ENCODE measurements around the gene MYADML2.
"Not testable (repeated sequence)": the region's sequence is repeated elsewhere in the genome, so short reads cannot be mapped to it uniquely, and the experiment has no call there.

MYADML2 gene

GRCh38 chr17:81987161-81987770 is 40.2 kb upstream of the MYADML2 start:
- H3K4me3 ChIP-seq (ENCODE audit: low read length in 2 of 2): no peak overlapping the region
- no peaks in the 10 kb centered on the region for H3K27me3 ChIP-seq (ENCODE audit: control insufficient read depth in 2 of 2, insufficient read depth in 2 of 2, low read length in 2 of 2)
- H3K27ac ChIP-seq (ENCODE audit: low read depth in 2 of 2, low read length in 2 of 2): no peak overlapping the region
- peaks cover 13 to 18% of the 10 kb centered on the region in 2 donors for H3K4me1 ChIP-seq (ENCODE audit: control insufficient read depth in 2 of 2, insufficient read depth in 2 of 2, low read length in 2 of 2)
- H3K9ac ChIP-seq (ENCODE audit: low read depth in 1 of 2, low read length in 2 of 2): no peak overlapping the region
- H3K36me3 ChIP-seq (ENCODE audit: control insufficient read depth in 2 of 2, insufficient read depth in 2 of 2, low read length in 2 of 2): peaks cover 14 to 17% of the 10 kb centered on the region in 2 donors
- H3K9me3 ChIP-seq (ENCODE audit: control insufficient read depth in 2 of 2, low read length in 2 of 2): no peaks in the 10 kb centered on the region

GRCh38 chr17:81986606-81987005 is 39.6 kb upstream of the MYADML2 start:
- Histone ChIP-seq H3K27ac (ENCODE audit: low read depth in 2 of 2, low read length in 2 of 2) (no peak overlapping the region), H3K9me3 (ENCODE audit: control insufficient read depth in 2 of 2, low read length in 2 of 2) (no peaks in the 10 kb centered on the region), H3K9ac (ENCODE audit: low read depth in 1 of 2, low read length in 2 of 2) (no peak overlapping the region), H3K27me3 (ENCODE audit: control insufficient read depth in 2 of 2, insufficient read depth in 2 of 2, low read length in 2 of 2) (no peaks in the 10 kb centered on the region), H3K4me1 (ENCODE audit: control insufficient read depth in 2 of 2, insufficient read depth in 2 of 2, low read length in 2 of 2) (peaks cover 8 to 11% of the 10 kb centered on the region in 2 donors), H3K36me3 (ENCODE audit: control insufficient read depth in 2 of 2, insufficient read depth in 2 of 2, low read length in 2 of 2) (peaks cover 16 to 17% of the 10 kb centered on the region in 2 donors), H3K4me3 (ENCODE audit: low read length in 2 of 2) (no peak overlapping the region)

GRCh38 chr17:81984773-81985410 is 37.9 kb upstream of the MYADML2 start:
- Histone ChIP-seq H3K27me3 (ENCODE audit: control insufficient read depth in 2 of 2, insufficient read depth in 2 of 2, low read length in 2 of 2) (no peaks in the 10 kb centered on the region), H3K36me3 (ENCODE audit: control insufficient read depth in 2 of 2, insufficient read depth in 2 of 2, low read length in 2 of 2) (peaks cover 17 to 24% of the 10 kb centered on the region in 2 donors), H3K27ac (ENCODE audit: low read depth in 2 of 2, low read length in 2 of 2) (no peak overlapping the region), H3K9me3 (ENCODE audit: control insufficient read depth in 2 of 2, low read length in 2 of 2) (no peaks in the 10 kb centered on the region), H3K4me3 (ENCODE audit: low read length in 2 of 2) (no peak overlapping the region), H3K9ac (ENCODE audit: low read depth in 1 of 2, low read length in 2 of 2) (no peak overlapping the region), H3K4me1 (ENCODE audit: control insufficient read depth in 2 of 2, insufficient read depth in 2 of 2, low read length in 2 of 2) (no peaks in the 10 kb centered on the region)

GRCh38 chr17:81983639-81984373 is 36.8 kb upstream of the MYADML2 start:
- no peaks in the 10 kb centered on the region for H3K27me3 ChIP-seq (ENCODE audit: control insufficient read depth in 2 of 2, insufficient read depth in 2 of 2, low read length in 2 of 2)
- no peak overlapping the region for H3K4me3 ChIP-seq (ENCODE audit: low read length in 2 of 2)
- H3K9me3 ChIP-seq (ENCODE audit: control insufficient read depth in 2 of 2, low read length in 2 of 2): no peaks in the 10 kb centered on the region
- H3K36me3 ChIP-seq (ENCODE audit: control insufficient read depth in 2 of 2, insufficient read depth in 2 of 2, low read length in 2 of 2): peaks cover 17 to 24% of the 10 kb centered on the region in 2 donors
- no peak overlapping the region for H3K27ac ChIP-seq (ENCODE audit: low read depth in 2 of 2, low read length in 2 of 2)
- H3K4me1 ChIP-seq (ENCODE audit: control insufficient read depth in 2 of 2, insufficient read depth in 2 of 2, low read length in 2 of 2): no peaks in the 10 kb centered on the region
- no peak overlapping the region for H3K9ac ChIP-seq (ENCODE audit: low read depth in 1 of 2, low read length in 2 of 2)

GRCh38 chr17:81983011-81983638 is 36.1 kb upstream of the MYADML2 start:
- H3K9ac ChIP-seq (ENCODE audit: low read depth in 1 of 2, low read length in 2 of 2): no peak overlapping the region
- H3K4me1 ChIP-seq (ENCODE audit: control insufficient read depth in 2 of 2, insufficient read depth in 2 of 2, low read length in 2 of 2): peaks cover 3 to 4% of the 10 kb centered on the region in 2 donors
- no peaks in the 10 kb centered on the region for H3K9me3 ChIP-seq (ENCODE audit: control insufficient read depth in 2 of 2, low read length in 2 of 2)
- no peak overlapping the region for H3K4me3 ChIP-seq (ENCODE audit: low read length in 2 of 2)
- H3K36me3 ChIP-seq (ENCODE audit: control insufficient read depth in 2 of 2, insufficient read depth in 2 of 2, low read length in 2 of 2): peaks cover 17 to 24% of the 10 kb centered on the region in 2 donors
- H3K27ac ChIP-seq (ENCODE audit: low read depth in 2 of 2, low read length in 2 of 2): no peak overlapping the region
- no peaks in the 10 kb centered on the region for H3K27me3 ChIP-seq (ENCODE audit: control insufficient read depth in 2 of 2, insufficient read depth in 2 of 2, low read length in 2 of 2)

- H3K9me3 ChIP-seq (ENCODE audit: control insufficient read depth in 2 of 2, low read length in 2 of 2); H3K27ac ChIP-seq (ENCODE audit: low read depth in 2 of 2, low read length in 2 of 2); H3K27me3 ChIP-seq (ENCODE audit: control insufficient read depth in 2 of 2, insufficient read depth in 2 of 2, low read length in 2 of 2); H3K9ac ChIP-seq (ENCODE audit: low read depth in 1 of 2, low read length in 2 of 2); H3K4me1 ChIP-seq (ENCODE audit: control insufficient read depth in 2 of 2, insufficient read depth in 2 of 2, low read length in 2 of 2); H3K4me3 ChIP-seq (ENCODE audit: low read length in 2 of 2): not testable (repeated sequence)
- H3K36me3 ChIP-seq (ENCODE audit: control insufficient read depth in 2 of 2, insufficient read depth in 2 of 2, low read length in 2 of 2): peaks cover 15 to 24% of the 10 kb centered on the region in 2 donors
These were observed 34.5 kb upstream of the MYADML2 start for GRCh38 chr17:81981511-81981910.

- peaks cover 10% of the 10 kb centered on the region in 2 donors for H3K4me1 ChIP-seq (ENCODE audit: control insufficient read depth in 2 of 2, insufficient read depth in 2 of 2, low read length in 2 of 2)
- no peak overlapping the region for H3K27ac ChIP-seq (ENCODE audit: low read depth in 2 of 2, low read length in 2 of 2)
- no peak overlapping the region for H3K9ac ChIP-seq (ENCODE audit: low read depth in 1 of 2, low read length in 2 of 2)
- H3K9me3 ChIP-seq (ENCODE audit: control insufficient read depth in 2 of 2, low read length in 2 of 2): no peaks in the 10 kb centered on the region
- no peaks in the 10 kb centered on the region for H3K27me3 ChIP-seq (ENCODE audit: control insufficient read depth in 2 of 2, insufficient read depth in 2 of 2, low read length in 2 of 2)
- H3K36me3 ChIP-seq (ENCODE audit: control insufficient read depth in 2 of 2, insufficient read depth in 2 of 2, low read length in 2 of 2): peaks cover 10 to 21% of the 10 kb centered on the region in 2 donors
- no peak overlapping the region for H3K4me3 ChIP-seq (ENCODE audit: low read length in 2 of 2)
These were observed 33.8 kb upstream of the MYADML2 start for GRCh38 chr17:81980707-81981343.

- Histone ChIP-seq H3K4me3 (ENCODE audit: low read length in 2 of 2) (no peak overlapping the region), H3K9me3 (ENCODE audit: control insufficient read depth in 2 of 2, low read length in 2 of 2) (no peaks in the 10 kb centered on the region), H3K9ac (ENCODE audit: low read depth in 1 of 2, low read length in 2 of 2) (no peak overlapping the region), H3K27me3 (ENCODE audit: control insufficient read depth in 2 of 2, insufficient read depth in 2 of 2, low read length in 2 of 2) (no peaks in the 10 kb centered on the region), H3K4me1 (ENCODE audit: control insufficient read depth in 2 of 2, insufficient read depth in 2 of 2, low read length in 2 of 2) (peaks cover 10% of the 10 kb centered on the region in 2 donors), H3K36me3 (ENCODE audit: control insufficient read depth in 2 of 2, insufficient read depth in 2 of 2, low read length in 2 of 2) (peaks cover 4 to 14% of the 10 kb centered on the region in 2 donors), H3K27ac (ENCODE audit: low read depth in 2 of 2, low read length in 2 of 2) (no peak overlapping the region)
These were observed 33.1 kb upstream of the MYADML2 start for GRCh38 chr17:81980122-81980521.

GRCh38 chr17:81978524-81979298 is 31.7 kb upstream of the MYADML2 start:
- H3K4me3 ChIP-seq (ENCODE audit: low read length in 2 of 2): peak overlapping the region in 1 of 2 donors; percentile 81
- no peak overlapping the region for H3K27ac ChIP-seq (ENCODE audit: low read depth in 2 of 2, low read length in 2 of 2)
- H3K9ac ChIP-seq (ENCODE audit: low read depth in 1 of 2, low read length in 2 of 2): peak overlapping the region in 1 of 2 donors; percentile 3

More at GRCh38 chr17:81978524-81979298, 31.7 kb upstream of the MYADML2 start:
- Histone ChIP-seq H3K36me3 (ENCODE audit: control insufficient read depth in 2 of 2, insufficient read depth in 2 of 2, low read length in 2 of 2) (peaks cover 0 to 10% of the 10 kb centered on the region in 2 donors), H3K27me3 (ENCODE audit: control insufficient read depth in 2 of 2, insufficient read depth in 2 of 2, low read length in 2 of 2) (no peaks in the 10 kb centered on the region), H3K4me1 (ENCODE audit: control insufficient read depth in 2 of 2, insufficient read depth in 2 of 2, low read length in 2 of 2) (peaks cover 10% of the 10 kb centered on the region in 2 donors), H3K9me3 (ENCODE audit: control insufficient read depth in 2 of 2, low read length in 2 of 2) (no peaks in the 10 kb centered on the region)
